NCI-H510A (cell line): Measurements from ENCODE around the gene CNGA3.
"Not testable (repeated sequence)": the region's sequence is repeated elsewhere in the genome, so short reads cannot be mapped to it uniquely, and the experiment has no call there.

Experiments
- DNase-seq: peaks from one replicate; lab custom pipeline; 2025; lab: John Stamatoyannopoulos, UW

Gene CNGA3

GRCh38 chr2:98346311-98347236, at the start of gene CNGA3:
TSS of gene CNGA3 (plus strand) at chr2:98346456. CDS start at chr2:98369976, 23,520 bp downstream.
- DNase-seq, result no peak

GRCh38 chr2:98297817-98298682, 48.2 kb upstream of the CNGA3 start:
- DNase-seq, result no peak

- DNase-seq, result no peak
These were observed 47.5 kb upstream of the CNGA3 start for GRCh38 chr2:98298683-98299164.

- no peak for DNase-seq
These were observed 46.9 kb upstream of the CNGA3 start for GRCh38 chr2:98299211-98299905.

GRCh38 chr2:98300141-98300874, 45.9 kb upstream of the CNGA3 start:
- no peak for DNase-seq

GRCh38 chr2:98301469-98301868, 44.8 kb upstream of the CNGA3 start:
- DNase-seq, result no peak

GRCh38 chr2:98307131-98307696, 39.0 kb upstream of the CNGA3 start:
- DNase-seq, result not testable (repeated sequence)

- DNase-seq, result no peak
These were observed 38.2 kb upstream of the CNGA3 start for GRCh38 chr2:98308068-98308467.

- peak; percentile 51 for DNase-seq
These were observed 37.7 kb upstream of the CNGA3 start for GRCh38 chr2:98308532-98308931.

GRCh38 chr2:98309580-98309979, 36.7 kb upstream of the CNGA3 start:
- DNase-seq, result no peak

- DNase-seq, result no peak
These were observed 36.2 kb upstream of the CNGA3 start for GRCh38 chr2:98310010-98310409.

- no peak for DNase-seq
These were observed 35.2 kb upstream of the CNGA3 start for GRCh38 chr2:98311090-98311489.

- no peak for DNase-seq
These were observed 34.3 kb upstream of the CNGA3 start for GRCh38 chr2:98311771-98312545.

- no peak for DNase-seq
These were observed 32.6 kb upstream of the CNGA3 start for GRCh38 chr2:98313492-98314250.

GRCh38 chr2:98314251-98314650, 32.0 kb upstream of the CNGA3 start:
- DNase-seq, result no peak

GRCh38 chr2:98315957-98316356, 30.3 kb upstream of the CNGA3 start:
- no peak for DNase-seq

GRCh38 chr2:98317214-98317613, 29.0 kb upstream of the CNGA3 start:
- DNase-seq, result no peak

- DNase-seq, result not testable (repeated sequence)
These were observed 26.1 kb upstream of the CNGA3 start for GRCh38 chr2:98320171-98320570.

- no peak for DNase-seq
These were observed 22.1 kb upstream of the CNGA3 start for GRCh38 chr2:98324181-98324580.
